ENCODE results near the gene PRKN.
"Not testable (repeated sequence)": the region's sequence is repeated elsewhere in the genome, so short reads cannot be mapped to it uniquely, and the experiment has no call there.

The PRKN gene

DNA sequence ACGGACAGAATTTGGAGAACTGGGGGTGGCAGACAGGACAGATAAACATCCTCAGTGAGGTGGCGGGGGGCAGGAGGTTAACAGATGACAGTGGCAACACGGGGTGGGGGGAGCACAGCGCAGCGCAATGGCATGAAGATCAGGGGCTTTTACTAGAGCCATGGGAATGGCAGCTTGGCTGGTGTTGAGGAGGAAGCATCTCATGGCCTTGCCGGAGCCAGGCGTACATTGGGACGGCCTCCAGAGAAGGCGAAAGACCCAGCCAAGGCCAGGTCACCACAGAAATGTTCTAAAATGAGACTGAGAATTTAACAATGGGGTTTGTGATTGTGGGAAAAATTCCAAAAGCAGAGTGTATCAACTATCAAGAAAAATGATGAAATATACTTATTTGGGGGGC lies 173.0 kb downstream of the PRKN start:
- Histone ChIP-seq H3K27ac (ENCODE audit: low read depth, low read length, severe bottlenecking) (no peak overlapping the region), H3K36me3 (ENCODE audit: control insufficient read depth, insufficient read depth, low read length) (no peaks in the 10 kb centered on the region), H3K4me1 (ENCODE audit: control insufficient read depth, insufficient read depth, low read length, poor library complexity, severe bottlenecking) (no peaks in the 10 kb centered on the region), H3K9me3 (ENCODE audit: control insufficient read depth, low read length) (no peaks in the 10 kb centered on the region), H3K4me3 (ENCODE audit: extremely low read depth, insufficient read depth, low read length, poor library complexity, severe bottlenecking) (no peak overlapping the region)
- WGBS, 2 experiments (ENCODE audit: insufficient coverage in 2 of 2), result 91 to 98% methylated on average over 8 to 9 of the region's 9 CpGs

- Histone ChIP-seq H3K9me3 (ENCODE audit: control insufficient read depth, low read length) (no peaks in the 10 kb centered on the region), H3K27ac (ENCODE audit: low read depth, low read length, severe bottlenecking) (no peak overlapping the region)
- 93 to 100% methylated on average over 2 to 3 of the region's 4 CpGs for WGBS, 2 experiments (ENCODE audit: insufficient coverage in 2 of 2)
Observed at GRCh38 chr6:162546905-162547304, 180.7 kb downstream of the PRKN start.

DNA sequence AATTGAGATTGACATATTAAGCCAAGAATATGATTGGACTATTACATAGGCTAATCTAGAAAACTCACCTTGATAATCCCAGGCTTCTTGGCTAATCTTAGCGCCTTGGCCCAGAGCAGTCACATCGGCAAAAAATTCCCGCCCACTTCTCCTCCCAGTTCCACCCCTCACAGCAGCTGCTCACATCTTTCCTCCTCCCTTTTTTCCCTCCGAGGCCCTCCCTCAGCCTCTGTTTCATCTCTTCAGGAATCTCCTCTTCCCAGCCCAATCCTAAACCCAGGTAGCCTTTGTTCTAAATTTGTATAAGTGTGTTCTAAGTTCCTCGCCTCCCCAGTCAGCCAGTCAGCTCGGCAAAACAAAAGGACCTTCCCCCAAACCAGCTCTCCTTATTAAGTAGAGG lies 184.3 kb downstream of the PRKN start:
- H3K4me1 ChIP-seq (ENCODE audit: control insufficient read depth, insufficient read depth, low read length, poor library complexity, severe bottlenecking), result no peaks in the 10 kb centered on the region
- no peak overlapping the region for H3K4me3 ChIP-seq (ENCODE audit: extremely low read depth, insufficient read depth, low read length, poor library complexity, severe bottlenecking)
- H3K36me3 ChIP-seq (ENCODE audit: control insufficient read depth, insufficient read depth, low read length), result no peaks in the 10 kb centered on the region
- no peaks in the 10 kb centered on the region for H3K9me3 ChIP-seq (ENCODE audit: control insufficient read depth, low read length)
- H3K27ac ChIP-seq (ENCODE audit: low read depth, low read length, severe bottlenecking), result no peak overlapping the region
- WGBS, 2 experiments (ENCODE audit: insufficient coverage in 2 of 2), result 52 to 79% methylated on average over 3 to 4 of the region's 6 CpGs

More at GRCh38 chr6:162546905-162547304, 180.7 kb downstream of the PRKN start:
- Histone ChIP-seq H3K4me1 (ENCODE audit: control insufficient read depth, insufficient read depth, low read length, poor library complexity, severe bottlenecking) (no peaks in the 10 kb centered on the region), H3K36me3 (ENCODE audit: control insufficient read depth, insufficient read depth, low read length) (no peaks in the 10 kb centered on the region), H3K4me3 (ENCODE audit: extremely low read depth, insufficient read depth, low read length, poor library complexity, severe bottlenecking) (no peak overlapping the region)

DNA sequence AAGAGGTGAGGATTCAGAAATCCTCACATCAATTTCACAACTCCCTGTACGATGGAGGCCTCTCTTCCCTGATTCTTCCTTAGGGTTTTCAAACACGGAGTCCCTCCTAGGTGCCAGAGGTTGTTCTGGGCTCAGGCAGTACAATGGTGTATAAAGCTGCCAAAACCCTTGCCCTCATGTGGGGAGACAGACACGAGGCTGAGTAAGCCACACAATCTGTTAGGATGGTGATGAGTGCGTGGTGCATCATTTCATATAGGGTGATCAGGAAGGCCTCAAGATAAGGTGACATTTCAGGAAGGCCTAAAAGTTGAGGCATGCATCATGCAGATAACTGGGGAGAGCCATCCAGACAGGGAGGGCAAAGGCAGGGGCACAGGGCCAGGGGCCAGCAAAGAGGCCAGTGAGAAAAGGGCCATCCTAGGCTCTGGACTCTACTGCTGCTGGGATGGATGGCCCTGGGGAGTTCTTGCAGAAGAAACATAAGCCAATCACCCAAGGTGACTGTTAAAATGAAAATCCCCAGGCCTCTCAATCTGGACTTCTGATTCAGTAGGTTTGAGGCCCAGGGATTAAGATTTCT lies 186.5 kb downstream of the PRKN start:
- H3K36me3 ChIP-seq (ENCODE audit: control insufficient read depth, insufficient read depth, low read length), result no peaks in the 10 kb centered on the region
- WGBS, 2 experiments (ENCODE audit: insufficient coverage in 2 of 2), result 75 to 86% methylated on average over 2 of the region's 4 CpGs
- no peak overlapping the region for H3K27ac ChIP-seq (ENCODE audit: low read depth, low read length, severe bottlenecking)
- no peak overlapping the region for H3K4me3 ChIP-seq (ENCODE audit: extremely low read depth, insufficient read depth, low read length, poor library complexity, severe bottlenecking)
- no peaks in the 10 kb centered on the region for H3K9me3 ChIP-seq (ENCODE audit: control insufficient read depth, low read length)
- no peaks in the 10 kb centered on the region for H3K4me1 ChIP-seq (ENCODE audit: control insufficient read depth, insufficient read depth, low read length, poor library complexity, severe bottlenecking)

- Histone ChIP-seq H3K36me3 (ENCODE audit: control insufficient read depth, insufficient read depth, low read length) (no peaks in the 10 kb centered on the region), H3K27ac (ENCODE audit: low read depth, low read length, severe bottlenecking) (no peak overlapping the region), H3K4me3 (ENCODE audit: extremely low read depth, insufficient read depth, low read length, poor library complexity, severe bottlenecking) (no peak overlapping the region), H3K9me3 (ENCODE audit: control insufficient read depth, low read length) (no peaks in the 10 kb centered on the region), H3K4me1 (ENCODE audit: control insufficient read depth, insufficient read depth, low read length, poor library complexity, severe bottlenecking) (no peaks in the 10 kb centered on the region)
- 100% methylated on average over 1 to 2 of the region's 3 CpGs for WGBS, 2 experiments (ENCODE audit: insufficient coverage in 2 of 2)
Observed at GRCh38 chr6:162539321-162539720, 188.2 kb downstream of the PRKN start.

DNA sequence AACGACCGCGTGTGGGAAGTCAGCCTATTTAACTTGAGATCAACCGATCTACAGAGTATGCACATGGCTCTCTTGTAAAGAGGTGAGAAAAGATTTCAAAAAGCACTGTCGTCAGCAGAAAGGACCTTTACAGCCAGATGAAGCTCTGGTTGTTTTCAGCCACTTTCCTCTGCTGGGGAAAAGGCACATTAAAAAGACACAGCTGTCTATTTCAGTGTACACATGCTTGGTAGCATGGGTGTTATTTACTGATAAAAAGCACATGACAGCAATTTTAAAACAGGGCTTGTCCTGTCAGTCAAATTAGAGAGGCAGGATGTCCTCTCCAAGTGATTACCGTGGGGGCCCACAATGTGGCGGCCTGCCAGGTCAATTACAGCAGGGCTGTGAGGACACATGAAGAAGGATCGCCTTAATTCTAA lies 188.9 kb downstream of the PRKN start:
- 85 to 86% methylated on average over 7 to 8 of the region's 8 CpGs for WGBS, 2 experiments (ENCODE audit: insufficient coverage in 2 of 2)
- H3K4me1 ChIP-seq (ENCODE audit: control insufficient read depth, insufficient read depth, low read length, poor library complexity, severe bottlenecking), result no peaks in the 10 kb centered on the region
- H3K4me3 ChIP-seq (ENCODE audit: extremely low read depth, insufficient read depth, low read length, poor library complexity, severe bottlenecking), result no peak overlapping the region
- no peaks in the 10 kb centered on the region for H3K36me3 ChIP-seq (ENCODE audit: control insufficient read depth, insufficient read depth, low read length)
- H3K27ac ChIP-seq (ENCODE audit: low read depth, low read length, severe bottlenecking), result no peak overlapping the region
- H3K9me3 ChIP-seq (ENCODE audit: control insufficient read depth, low read length), result no peaks in the 10 kb centered on the region

GRCh38 chr6:162533009-162533400 lies 194.6 kb downstream of the PRKN start:
- no peak overlapping the region for H3K27ac ChIP-seq (ENCODE audit: low read depth, low read length, severe bottlenecking)
- no peaks in the 10 kb centered on the region for H3K9me3 ChIP-seq (ENCODE audit: control insufficient read depth, low read length)
- WGBS, 2 experiments (ENCODE audit: insufficient coverage in 2 of 2), result no CpG with 5 or more reads among the region's 6 CpGs
- H3K4me3 ChIP-seq (ENCODE audit: extremely low read depth, insufficient read depth, low read length, poor library complexity, severe bottlenecking), result no peak overlapping the region
- H3K4me1 ChIP-seq (ENCODE audit: control insufficient read depth, insufficient read depth, low read length, poor library complexity, severe bottlenecking), result no peaks in the 10 kb centered on the region
- no peaks in the 10 kb centered on the region for H3K36me3 ChIP-seq (ENCODE audit: control insufficient read depth, insufficient read depth, low read length)

GRCh38 chr6:162532283-162533008 lies 195.1 kb downstream of the PRKN start:
- WGBS, 2 experiments (ENCODE audit: insufficient coverage in 2 of 2), result 89 to 100% methylated on average over 2 to 3 of the region's 9 CpGs
- Histone ChIP-seq H3K36me3 (ENCODE audit: control insufficient read depth, insufficient read depth, low read length) (no peaks in the 10 kb centered on the region), H3K27ac (ENCODE audit: low read depth, low read length, severe bottlenecking) (no peak overlapping the region), H3K4me3 (ENCODE audit: extremely low read depth, insufficient read depth, low read length, poor library complexity, severe bottlenecking) (no peak overlapping the region), H3K4me1 (ENCODE audit: control insufficient read depth, insufficient read depth, low read length, poor library complexity, severe bottlenecking) (no peaks in the 10 kb centered on the region), H3K9me3 (ENCODE audit: control insufficient read depth, low read length) (no peaks in the 10 kb centered on the region)

- not testable (repeated sequence) for H3K4me1 ChIP-seq (ENCODE audit: control insufficient read depth, insufficient read depth, low read length, poor library complexity, severe bottlenecking); H3K36me3 ChIP-seq (ENCODE audit: control insufficient read depth, insufficient read depth, low read length); H3K27ac ChIP-seq (ENCODE audit: low read depth, low read length, severe bottlenecking); H3K4me3 ChIP-seq (ENCODE audit: extremely low read depth, insufficient read depth, low read length, poor library complexity, severe bottlenecking); H3K9me3 ChIP-seq (ENCODE audit: control insufficient read depth, low read length)
- WGBS, 2 experiments (ENCODE audit: insufficient coverage in 2 of 2), result 89 to 93% methylated on average over 4 of the region's 4 CpGs
Observed at GRCh38 chr6:162531391-162531790, 196.2 kb downstream of the PRKN start.

DNA sequence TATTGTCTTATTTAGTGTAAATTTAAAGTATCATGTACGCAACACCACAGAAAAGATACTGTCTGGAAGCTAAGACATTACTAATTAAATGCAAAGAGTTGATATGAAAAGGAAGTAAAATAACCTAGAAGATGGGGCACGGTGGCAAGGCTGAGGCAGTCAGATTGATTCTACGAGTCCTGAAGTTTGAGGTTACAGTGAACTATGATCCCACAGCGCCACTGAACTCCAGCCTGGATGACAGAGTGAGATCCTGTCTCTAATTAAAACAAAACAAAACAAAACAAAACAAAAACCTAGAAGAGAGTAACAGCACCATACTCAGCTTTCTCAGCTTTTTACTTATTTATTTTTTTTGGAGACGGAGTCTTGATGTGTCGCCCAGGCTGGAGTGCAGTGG lies 199.0 kb downstream of the PRKN start:
- Histone ChIP-seq H3K36me3 (ENCODE audit: control insufficient read depth, insufficient read depth, low read length) (no peaks in the 10 kb centered on the region), H3K9me3 (ENCODE audit: control insufficient read depth, low read length) (no peaks in the 10 kb centered on the region), H3K4me3 (ENCODE audit: extremely low read depth, insufficient read depth, low read length, poor library complexity, severe bottlenecking) (no peak overlapping the region), H3K4me1 (ENCODE audit: control insufficient read depth, insufficient read depth, low read length, poor library complexity, severe bottlenecking) (no peaks in the 10 kb centered on the region), H3K27ac (ENCODE audit: low read depth, low read length, severe bottlenecking) (no peak overlapping the region)
- 57 to 80% methylated on average over 4 to 5 of the region's 6 CpGs for WGBS, 2 experiments (ENCODE audit: insufficient coverage in 2 of 2)

DNA sequence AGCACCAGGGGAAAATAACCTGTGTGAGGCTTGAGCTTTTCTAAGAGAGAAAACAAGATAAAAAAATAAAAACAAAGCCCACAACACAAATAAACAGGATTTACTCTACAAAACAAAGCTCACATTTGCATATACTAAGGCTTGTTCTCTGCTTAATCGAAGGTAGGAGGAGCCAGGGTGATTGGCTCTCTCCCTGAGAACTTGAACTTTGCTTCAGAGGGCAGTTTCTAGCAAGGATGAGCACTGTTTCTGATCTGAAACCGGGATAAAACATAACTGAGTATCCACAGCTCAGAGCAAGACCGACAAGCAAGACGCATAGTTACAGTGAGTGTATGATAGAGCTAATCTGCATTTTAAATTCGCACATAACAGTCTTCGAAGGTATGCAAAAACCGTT lies 200.6 kb downstream of the PRKN start:
- no peaks in the 10 kb centered on the region for H3K9me3 ChIP-seq (ENCODE audit: control insufficient read depth, low read length)
- H3K4me3 ChIP-seq (ENCODE audit: extremely low read depth, insufficient read depth, low read length, poor library complexity, severe bottlenecking), result no peak overlapping the region
- whole genome bisulfite sequencing, 2 experiments (ENCODE audit: insufficient coverage in 2 of 2), result 53% methylated on average over 4 of the region's 7 CpGs; no CpG with 5 or more reads in 1 of the 2 experiments
- no peak overlapping the region for H3K27ac ChIP-seq (ENCODE audit: low read depth, low read length, severe bottlenecking)
- no peaks in the 10 kb centered on the region for H3K4me1 ChIP-seq (ENCODE audit: control insufficient read depth, insufficient read depth, low read length, poor library complexity, severe bottlenecking)
- H3K36me3 ChIP-seq (ENCODE audit: control insufficient read depth, insufficient read depth, low read length), result no peaks in the 10 kb centered on the region
